ENCODE data around the gene THAP10.
A peak's percentile ranks its signal among the peaks of the same experiment; 100 is the strongest.

THAP10 gene

DNA sequence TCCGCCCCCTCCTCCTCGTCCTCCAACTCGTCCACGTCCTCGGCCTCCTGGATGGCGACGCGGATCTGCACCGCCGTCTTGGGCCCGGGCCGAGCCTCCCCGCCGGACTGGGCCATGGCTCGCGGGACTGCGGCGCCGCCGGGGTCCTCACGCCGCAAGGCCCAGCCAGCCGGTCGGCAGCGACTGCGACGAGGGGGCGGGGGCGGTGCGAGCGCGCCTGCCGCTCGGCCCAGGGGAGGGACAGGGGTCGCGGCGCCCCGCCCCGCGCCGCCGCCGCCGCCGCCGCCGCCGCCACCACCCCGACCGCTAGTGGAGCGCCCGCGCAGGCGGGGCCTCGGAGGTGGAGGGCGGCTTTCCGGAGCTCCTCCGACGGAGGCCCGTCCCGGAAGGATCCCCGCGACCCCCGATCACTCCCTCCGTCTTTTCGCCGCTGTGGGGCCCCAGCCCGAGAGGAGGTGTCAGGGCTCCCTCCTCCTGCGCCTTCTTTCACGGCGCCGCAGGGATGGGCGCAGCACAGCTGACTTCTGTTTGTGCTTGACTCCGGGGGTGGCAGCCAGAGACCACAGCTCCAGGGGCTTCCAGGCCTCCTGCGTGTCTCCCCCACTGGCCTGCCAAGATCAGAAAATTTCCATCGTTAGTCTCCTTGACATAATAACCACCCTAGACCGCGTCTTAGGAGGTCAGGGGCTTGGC is 38.1 kb downstream of the THAP10 start, which contains the start of gene LARP6:
LARP6 (minus strand) TSS at position 185 of the 693 bp plus-strand sequence; CDS start at position 116, 69 bp downstream.
- no peak for DNase-seq (ENCODE audit: low read depth in 2 of 2)

DNA sequence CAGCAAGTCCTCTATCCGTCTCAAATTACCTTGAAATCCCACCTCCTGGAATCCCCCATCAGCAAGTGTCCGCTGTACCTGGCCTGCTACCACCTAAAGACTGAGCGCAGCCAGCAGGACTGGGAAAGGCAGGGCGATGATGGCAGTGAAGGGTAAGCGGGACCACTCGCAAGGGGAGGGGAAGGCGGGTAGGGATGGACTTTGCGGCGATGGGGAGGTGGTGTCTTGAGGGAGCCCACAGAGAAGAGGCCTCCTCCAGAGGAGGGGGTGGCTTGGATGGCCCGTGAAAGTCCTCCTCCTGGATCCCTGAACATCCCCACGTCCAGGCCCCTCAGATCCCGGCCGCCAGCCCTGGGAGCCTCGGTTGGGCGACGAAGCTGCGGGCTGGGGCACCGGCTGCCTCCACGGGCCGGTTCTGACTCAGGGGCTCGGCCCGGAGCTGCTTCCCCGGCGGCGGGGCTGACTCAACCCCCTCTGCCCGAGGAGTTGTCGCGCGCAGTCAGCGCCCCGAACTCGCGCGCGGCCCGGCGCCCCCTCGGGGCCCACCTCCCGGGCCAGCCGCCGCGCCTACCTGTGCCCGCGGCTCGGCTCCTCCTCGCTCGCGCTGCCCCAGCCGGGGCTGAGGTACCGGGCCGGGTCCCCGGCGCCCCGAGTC is 38.8 kb downstream of the THAP10 start:
- DNase-seq (ENCODE audit: low read depth in 2 of 2): no peak

DNA sequence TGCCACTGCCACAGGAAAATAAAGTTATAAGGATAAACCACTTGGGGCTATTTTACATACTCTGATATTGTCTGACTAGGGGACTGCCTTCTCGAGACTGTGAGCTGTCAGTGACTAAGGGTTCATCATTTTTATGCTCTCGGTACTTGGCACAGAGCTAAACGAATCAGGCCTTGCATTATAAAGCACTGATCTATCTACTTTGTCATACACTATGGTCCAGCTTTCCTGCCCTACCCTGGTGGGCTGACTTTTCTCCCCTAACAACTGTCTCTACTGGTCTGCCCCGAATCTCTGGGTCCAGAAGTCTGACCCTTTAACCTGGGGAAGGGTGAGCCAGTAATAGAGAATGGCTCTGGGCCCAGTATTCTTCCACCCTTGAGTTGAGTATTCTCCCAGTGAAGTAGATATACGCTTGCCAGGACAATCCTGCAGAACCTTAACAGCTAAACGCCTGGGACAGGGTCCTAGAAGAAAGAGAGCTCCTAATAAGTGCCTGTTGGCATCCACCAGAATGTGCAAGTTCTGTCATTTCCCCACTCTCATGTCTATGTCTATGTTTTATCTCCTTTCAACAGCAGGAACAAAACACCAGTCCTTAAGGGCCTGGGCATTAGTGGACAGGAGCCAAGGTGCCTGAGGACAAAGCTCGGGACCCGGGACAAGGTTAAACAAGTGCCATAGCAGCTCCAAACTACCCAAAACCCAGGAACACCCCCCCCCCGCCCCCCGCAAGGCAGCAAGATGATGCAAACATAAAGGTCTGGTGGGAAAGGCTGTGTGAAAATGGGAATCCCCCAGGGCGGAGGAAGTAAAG is 39.5 kb downstream of the THAP10 start:
- DNase-seq (ENCODE audit: low read depth in 2 of 2): no peak

DNA sequence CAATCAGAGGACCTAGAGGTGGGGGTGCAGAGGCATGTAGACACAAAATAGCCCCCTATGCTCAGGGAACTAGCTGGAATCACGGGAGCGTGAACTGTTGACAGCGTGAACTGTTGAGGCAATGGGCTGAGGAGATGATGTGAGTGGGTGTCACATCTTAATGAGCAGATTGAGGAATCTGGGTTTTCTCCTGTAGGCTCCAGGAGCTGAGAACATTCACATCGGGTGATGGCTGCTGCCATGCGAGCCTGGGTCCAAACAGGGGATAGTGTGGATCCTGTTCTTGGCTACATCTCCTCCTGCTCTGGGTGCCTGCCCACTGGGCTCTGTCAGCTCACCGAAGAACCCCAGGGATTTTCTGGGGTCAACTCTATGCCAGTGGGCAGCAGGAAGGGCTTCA is 40.3 kb downstream of the THAP10 start:
- DNase-seq (ENCODE audit: low read depth in 2 of 2): no peak

DNA sequence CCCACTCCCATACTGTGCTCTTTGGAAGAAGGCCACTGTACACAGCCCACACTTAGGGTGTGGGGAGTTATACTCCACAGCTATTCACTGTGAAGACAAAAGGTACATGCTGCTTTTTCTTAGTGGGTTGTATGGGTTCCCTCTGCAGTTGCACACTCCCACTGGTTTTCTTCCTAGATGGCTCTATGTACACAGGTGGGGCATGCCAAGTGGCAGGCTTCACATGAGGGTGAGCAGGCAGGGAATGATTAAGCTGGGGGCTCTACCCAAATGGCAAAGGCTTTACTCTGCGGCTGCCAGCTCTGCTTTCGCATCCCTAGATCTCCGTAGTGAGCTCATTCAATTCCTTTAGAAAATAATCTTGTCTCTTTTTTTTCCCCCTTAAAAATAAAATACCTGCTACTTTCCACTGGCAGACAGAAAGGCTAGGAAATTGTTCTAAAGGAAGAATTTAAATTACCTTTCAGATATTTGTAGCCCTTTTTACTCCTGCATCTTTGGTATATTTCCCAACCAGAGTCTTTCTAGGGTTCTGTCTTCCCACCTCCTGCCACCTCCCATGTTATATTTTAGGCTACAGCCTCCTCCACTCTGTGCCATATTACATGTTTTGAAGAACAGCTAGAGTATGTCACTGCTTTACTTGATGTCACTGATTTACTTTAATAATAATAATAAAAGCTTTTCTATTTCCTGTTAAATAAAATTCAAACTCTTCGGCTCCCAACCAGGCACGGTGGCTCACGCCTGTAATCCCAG is 46.5 kb downstream of the THAP10 start:
- DNase-seq (ENCODE audit: low read depth in 2 of 2): no peak

DNA sequence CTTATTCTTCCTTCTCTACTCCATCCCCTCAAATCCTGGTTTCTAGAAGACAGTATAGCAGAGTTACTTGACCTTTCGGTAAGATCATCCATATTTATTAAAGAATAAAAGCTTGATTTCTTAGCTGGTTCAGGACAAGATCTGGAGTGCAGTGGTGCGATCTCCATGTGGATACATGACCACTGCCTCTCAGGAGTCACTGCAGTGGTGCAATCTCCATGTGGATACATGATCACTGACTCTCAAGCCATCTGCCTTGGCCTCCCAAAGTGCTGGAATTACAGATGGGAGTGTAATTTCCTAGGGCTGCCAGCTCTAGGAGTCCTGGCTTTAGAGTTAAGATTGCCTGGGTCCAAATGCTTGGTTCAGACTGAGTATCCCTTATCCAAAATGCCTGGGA is 54.8 kb downstream of the THAP10 start:
- DNase-seq (ENCODE audit: low read depth in 2 of 2): no peak

DNA sequence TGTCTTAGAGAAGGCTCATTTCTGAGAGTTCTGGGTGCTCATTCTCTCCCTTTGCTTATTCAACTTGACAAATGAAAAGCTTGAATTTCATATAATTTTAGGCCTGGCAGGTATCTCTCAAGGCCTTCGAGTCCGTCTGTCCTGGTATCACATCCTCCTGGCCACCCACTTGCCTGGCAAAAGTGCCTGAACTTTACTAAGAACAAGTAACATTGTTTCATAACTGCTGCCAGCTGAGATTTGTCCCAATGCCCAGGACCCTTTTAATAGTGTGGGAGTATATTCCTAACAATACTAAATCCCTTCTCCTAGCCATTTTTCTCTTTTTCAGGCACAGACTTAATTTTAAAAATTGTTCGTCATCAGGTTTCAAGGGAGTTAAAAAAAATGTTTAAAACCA is 56.4 kb downstream of the THAP10 start:
- DNase-seq (ENCODE audit: low read depth in 2 of 2): no peak

DNA sequence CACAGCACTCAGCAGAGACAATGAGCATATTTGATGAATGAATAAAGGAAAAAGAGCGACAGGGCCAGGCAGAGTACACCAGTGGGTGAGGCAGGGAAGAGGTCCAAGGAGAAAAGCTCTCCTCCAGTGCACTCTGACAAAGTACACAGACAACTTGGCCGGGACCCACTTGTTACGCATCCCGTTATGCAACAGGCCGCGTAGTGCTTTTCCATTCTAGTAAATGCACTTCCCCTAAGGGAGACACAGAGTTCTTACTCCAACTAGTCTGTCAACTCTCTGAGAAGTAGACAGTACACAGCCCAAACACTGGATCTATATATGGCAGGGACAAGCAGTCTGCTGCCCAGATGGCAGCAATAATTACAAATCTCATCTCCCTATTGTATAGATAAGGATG is 56.8 kb downstream of the THAP10 start:
- no peak for DNase-seq (ENCODE audit: low read depth in 2 of 2)

DNA sequence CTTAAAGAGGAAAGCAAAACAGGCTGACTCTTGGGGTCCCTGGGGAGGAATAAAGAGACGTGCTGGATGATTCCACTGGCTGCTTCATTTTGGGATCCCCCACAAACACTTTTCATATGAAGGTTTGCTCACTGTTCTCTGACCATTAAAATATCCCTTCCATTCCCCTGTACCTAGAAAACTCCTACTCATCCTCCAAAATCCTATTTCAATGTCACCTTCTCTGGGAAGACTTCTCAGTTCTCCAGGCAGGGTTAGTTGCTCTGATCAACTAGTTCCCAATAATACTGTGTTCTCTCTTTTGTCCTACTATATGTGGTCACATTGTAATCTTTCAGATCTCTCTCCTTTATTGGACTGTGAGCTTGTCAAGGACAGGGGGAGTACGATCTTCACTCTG is 57.2 kb downstream of the THAP10 start:
- DNase-seq (ENCODE audit: low read depth in 2 of 2): no peak

DNA sequence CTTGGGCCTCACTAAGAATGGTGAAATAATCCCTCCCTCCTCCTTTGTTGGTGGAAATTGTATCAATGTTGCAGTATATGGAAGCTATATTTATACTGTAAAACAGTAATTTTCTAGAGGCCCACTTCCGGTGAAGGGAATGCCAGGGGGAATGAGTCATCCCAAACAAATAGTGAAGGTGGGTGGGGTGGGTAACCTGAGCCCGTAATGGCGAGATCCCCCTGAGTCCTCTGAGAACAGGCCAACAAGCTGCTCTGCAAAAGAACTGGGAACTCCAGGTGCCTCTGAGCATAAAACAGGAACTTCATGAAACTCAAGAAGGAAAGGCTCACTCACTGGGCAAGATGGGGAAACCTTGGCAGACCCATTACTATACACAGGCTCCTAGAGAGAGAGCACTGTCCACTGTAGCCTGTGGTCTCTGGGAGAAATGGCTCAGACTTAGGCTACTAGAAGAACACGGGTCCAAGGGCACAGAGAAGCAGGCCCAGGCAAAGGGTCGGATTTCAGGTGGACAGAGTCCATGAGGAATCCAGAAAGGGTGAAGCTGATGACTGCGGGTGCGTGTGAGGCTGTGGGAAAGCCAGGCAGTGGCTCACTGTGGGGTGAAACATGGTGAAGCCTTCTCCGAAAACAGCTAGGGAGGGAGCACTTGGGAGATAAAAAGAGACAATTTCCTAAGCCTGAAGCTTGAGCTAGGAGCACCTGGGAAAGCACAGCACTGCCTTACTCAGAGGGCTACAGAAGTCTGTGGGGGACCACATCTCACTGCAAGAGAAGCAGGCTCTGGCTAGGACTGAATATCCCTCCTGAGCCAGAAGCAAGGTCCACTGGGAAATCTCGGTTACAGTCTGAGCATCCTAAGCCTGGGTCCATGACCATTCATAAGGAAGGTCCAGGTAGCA is 58.1 kb downstream of the THAP10 start:
- DNase-seq (ENCODE audit: low read depth in 2 of 2): peak; percentile 82 to 86

DNA sequence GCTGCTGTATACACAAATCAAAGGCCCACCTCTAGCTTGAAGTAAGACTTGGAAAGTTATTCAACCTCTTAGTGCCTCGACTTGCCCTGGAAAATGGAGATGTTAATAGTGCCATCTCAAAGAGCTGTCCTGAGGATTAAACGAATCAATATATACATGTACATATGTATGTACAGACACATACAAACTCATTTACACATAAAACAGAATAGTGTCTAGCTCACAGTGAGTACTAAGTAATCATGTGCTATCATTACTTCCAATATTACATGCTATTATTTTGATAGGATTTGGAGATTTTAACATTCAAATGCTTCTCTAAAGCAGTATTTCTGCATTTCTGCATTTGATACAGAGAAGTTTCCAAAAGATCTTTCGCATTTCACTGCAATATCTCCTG is 58.8 kb downstream of the THAP10 start:
- DNase-seq (ENCODE audit: low read depth in 2 of 2): no peak

DNA sequence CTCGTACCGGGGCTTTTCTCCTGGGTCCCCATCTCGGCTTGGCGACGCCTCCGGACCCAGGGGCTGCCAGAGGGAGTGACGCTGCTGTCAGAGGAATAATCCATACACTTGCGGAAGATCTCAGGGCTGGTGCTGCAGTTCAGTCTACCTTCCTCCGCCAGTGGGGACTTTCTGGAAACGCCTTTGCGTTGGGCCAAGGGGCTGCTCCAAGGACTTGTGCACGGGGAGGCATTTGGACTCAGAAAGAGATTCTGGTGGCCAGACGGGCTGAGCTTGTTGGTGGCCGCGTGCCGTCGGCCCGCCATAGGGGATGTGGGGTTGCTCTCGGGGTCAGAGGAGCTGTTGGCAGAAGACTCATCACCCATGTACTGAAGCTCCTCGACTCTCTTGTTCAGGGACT is 60.1 kb downstream of the THAP10 start:
- DNase-seq (ENCODE audit: low read depth in 2 of 2): no peak
